ENCODE data around the gene FXYD7. TPM values are rescaled to one million over a fixed set of nuclear protein-coding genes. Genes with fewer than 3 reads are reported as not detected.
A peak's percentile ranks its signal among the peaks of the same experiment; 100 is the strongest.

FXYD7 gene
- polyA plus RNA-seq, 1 donor from 2014 or later = 4.2 TPM

DNA sequence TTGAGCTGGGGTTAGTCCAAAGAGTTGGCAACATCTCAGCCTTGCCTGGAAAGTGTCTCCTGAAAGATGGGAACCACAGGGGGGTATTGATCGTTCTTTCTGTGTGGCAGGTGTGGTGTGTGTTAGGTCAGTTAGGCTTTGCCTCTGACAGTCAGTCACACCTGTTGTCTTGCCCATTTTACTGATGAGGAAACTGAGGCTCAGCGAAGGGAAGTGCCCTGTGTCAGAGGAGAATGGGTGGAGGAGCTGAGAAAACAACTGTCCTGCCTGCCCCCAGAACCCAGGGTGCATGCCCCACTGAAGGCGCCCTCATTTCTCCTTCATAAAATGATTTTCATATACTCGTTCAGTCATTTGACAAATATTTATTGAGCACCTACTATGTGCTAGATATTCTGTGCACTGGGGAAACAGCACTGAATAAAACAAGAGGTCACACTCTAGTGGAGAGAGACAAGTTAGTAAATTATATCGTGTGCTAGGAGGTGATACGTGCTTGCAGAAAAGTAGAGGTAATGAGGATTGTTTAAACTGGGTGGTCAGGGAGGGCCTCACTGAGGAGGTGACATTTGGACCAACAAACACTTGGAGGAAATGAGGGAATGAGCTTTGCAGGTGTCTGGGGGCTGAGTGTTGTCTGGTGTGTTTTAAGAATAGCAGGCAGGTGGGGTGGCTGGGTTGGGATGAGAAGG lies 13.1 kb downstream of the FXYD7 start:
- H3K36me3 Mint-ChIP-seq = peaks cover 6% of the 10 kb centered on the region
- peaks cover 24 to 34% (median 26%) of the 10 kb centered on the region in 3 donors for H3K4me1 Mint-ChIP-seq
- peak overlapping the region; percentile 84 to 100 (median 98) for H3K4me3 Mint-ChIP-seq
- H3K27me3 Mint-ChIP-seq = peaks cover 4% of the 10 kb centered on the region
- H3K27ac Mint-ChIP-seq = peak overlapping the region in 2 of 3 donors; percentile 90 to 97
- no peaks in the 10 kb centered on the region for H3K9me3 Mint-ChIP-seq

- peak overlapping the region in 2 of 3 donors; percentile 90 to 97 for H3K27ac Mint-ChIP-seq
- peaks cover 3% of the 10 kb centered on the region for H3K27me3 Mint-ChIP-seq
- peaks cover 0 to under 1% (median 0%) of the 10 kb centered on the region in 3 donors for H3K9me3 Mint-ChIP-seq
- H3K36me3 Mint-ChIP-seq = peaks cover 10% of the 10 kb centered on the region
- H3K4me1 Mint-ChIP-seq = peaks cover 23 to 39% (median 29%) of the 10 kb centered on the region in 3 donors
- H3K4me3 Mint-ChIP-seq = peak overlapping the region; percentile 25 to 99 (median 90)
These were observed 13.6 kb downstream of the FXYD7 start for GRCh38 chr19:35156673-35157014.

DNA sequence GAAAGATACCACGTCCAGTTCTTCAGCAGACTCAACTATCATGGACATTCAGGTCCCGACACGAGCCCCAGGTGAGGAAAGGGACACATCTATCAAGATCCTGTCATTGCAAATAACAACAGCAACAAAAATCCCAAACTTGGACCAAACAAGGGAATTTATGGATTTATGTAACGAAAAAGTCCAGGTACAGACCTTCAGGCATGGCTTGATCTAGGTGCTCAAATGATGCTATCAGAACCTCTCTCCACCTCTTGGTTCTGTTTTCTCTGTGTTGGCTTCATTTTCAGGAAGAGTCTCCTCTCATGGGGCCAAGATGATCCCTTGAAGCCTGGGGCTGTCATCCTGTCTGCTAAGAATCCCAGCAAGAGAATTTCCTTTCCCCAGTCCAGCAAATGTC lies 14.4 kb downstream of the FXYD7 start:
- Mint-ChIP-seq H3K4me3 (peak overlapping the region in 2 of 4 donors; percentile 52 to 84), H3K36me3 (peaks cover 15% of the 10 kb centered on the region), H3K27me3 (peaks cover 3% of the 10 kb centered on the region), H3K27ac (peak overlapping the region in 1 of 3 donors; percentile 42), H3K9me3 (peaks cover 0 to 2% (median 0%) of the 10 kb centered on the region in 3 donors), H3K4me1 (peaks cover 19 to 35% (median 25%) of the 10 kb centered on the region in 3 donors)

DNA sequence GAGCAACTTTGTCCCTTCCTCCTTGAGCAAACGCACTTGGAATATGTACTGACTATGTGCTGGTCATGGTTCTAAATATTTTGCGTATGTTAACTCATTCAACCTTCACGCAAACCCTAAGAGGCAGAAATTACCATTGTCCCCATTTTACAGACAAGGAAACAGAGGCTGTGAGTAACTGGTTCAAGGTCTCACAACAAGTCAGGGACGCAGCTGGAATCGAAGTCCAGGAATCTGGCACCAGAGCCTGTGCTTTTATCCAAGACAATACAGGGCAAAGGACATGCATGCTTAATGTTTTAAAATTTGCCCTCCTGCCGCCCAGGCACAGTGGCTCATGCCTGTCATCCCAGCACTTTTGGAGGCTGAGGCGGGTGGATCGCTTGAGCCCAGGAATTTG lies 16.6 kb downstream of the FXYD7 start:
- no peaks in the 10 kb centered on the region for H3K27me3 Mint-ChIP-seq
- peak overlapping the region in 1 of 3 donors; percentile 73 for H3K27ac Mint-ChIP-seq
- H3K36me3 Mint-ChIP-seq = peaks cover 20% of the 10 kb centered on the region
- H3K9me3 Mint-ChIP-seq = peaks cover 0 to 2% (median 0%) of the 10 kb centered on the region in 3 donors
- H3K4me1 Mint-ChIP-seq = peaks cover 17 to 32% (median 24%) of the 10 kb centered on the region in 3 donors
- peak overlapping the region in 1 of 4 donors; percentile 44 for H3K4me3 Mint-ChIP-seq

DNA sequence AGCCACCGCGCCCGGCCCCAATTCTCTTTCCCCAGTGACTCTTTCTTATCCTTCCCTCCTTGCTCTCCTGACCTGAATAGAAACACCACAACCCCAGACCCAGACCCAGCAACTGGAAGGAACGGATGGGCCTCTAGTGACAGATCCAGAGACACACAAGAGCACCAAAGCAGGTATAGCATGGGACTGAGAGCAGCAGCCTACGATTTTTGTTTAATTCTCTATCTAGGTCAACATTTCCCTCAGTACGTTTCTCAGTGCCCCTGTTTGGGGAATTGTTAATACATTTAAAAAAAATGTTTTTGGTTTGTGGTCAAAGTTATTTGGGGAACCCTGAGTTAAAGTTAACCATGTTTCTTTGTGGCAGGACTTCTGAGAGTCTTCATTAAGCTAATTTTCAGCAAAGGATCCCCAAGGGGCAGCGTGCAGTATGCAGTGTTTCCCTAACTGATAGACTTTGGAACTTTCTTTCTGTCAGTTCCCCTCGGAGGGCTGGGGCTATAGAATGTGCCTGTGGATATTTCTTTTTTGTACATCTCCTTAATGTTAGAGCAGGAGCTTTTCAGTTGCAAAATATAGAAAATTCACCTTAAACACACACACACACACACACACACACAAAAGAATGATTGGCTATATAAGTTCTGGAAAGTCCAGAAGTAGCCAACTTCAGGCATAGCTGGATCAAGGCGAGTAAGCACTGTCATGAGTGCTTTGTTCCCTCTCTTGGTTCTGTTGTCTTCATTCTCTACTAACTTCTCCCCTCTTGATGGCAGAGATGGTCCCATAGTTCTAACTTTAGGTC lies 17.8 kb downstream of the FXYD7 start:
- Mint-ChIP-seq H3K9me3 (peaks cover 0 to 2% (median 0%) of the 10 kb centered on the region in 3 donors), H3K4me1 (peaks cover 11 to 31% (median 21%) of the 10 kb centered on the region in 3 donors), H3K4me3 (peak overlapping the region in 3 of 4 donors; percentile 5 to 60 (median 28)), H3K27ac (peak overlapping the region in 2 of 3 donors; percentile 9 to 77), H3K27me3 (no peaks in the 10 kb centered on the region), H3K36me3 (peaks cover 23% of the 10 kb centered on the region)

- H3K4me1 Mint-ChIP-seq = peaks cover 7 to 28% (median 16%) of the 10 kb centered on the region in 3 donors
- H3K36me3 Mint-ChIP-seq = peaks cover 25% of the 10 kb centered on the region
- peak overlapping the region in 2 of 3 donors; percentile 69 to 77 for H3K27ac Mint-ChIP-seq
- H3K4me3 Mint-ChIP-seq = peak overlapping the region in 2 of 4 donors; percentile 28 to 60
- peaks cover 0 to 2% (median 1%) of the 10 kb centered on the region in 3 donors for H3K9me3 Mint-ChIP-seq
- H3K27me3 Mint-ChIP-seq = no peaks in the 10 kb centered on the region
These were observed 18.3 kb downstream of the FXYD7 start for GRCh38 chr19:35161434-35161743.

- Mint-ChIP-seq H3K27ac (peak overlapping the region in 1 of 3 donors; percentile 42), H3K27me3 (no peaks in the 10 kb centered on the region), H3K4me3 (peak overlapping the region in 1 of 4 donors; percentile 43), H3K9me3 (peaks cover 0 to 3% (median 3%) of the 10 kb centered on the region in 3 donors), H3K36me3 (peaks cover 27% of the 10 kb centered on the region), H3K4me1 (peaks cover 12 to 36% (median 23%) of the 10 kb centered on the region in 3 donors)
These were observed 19.6 kb downstream of the FXYD7 start for GRCh38 chr19:35162471-35163326.

DNA sequence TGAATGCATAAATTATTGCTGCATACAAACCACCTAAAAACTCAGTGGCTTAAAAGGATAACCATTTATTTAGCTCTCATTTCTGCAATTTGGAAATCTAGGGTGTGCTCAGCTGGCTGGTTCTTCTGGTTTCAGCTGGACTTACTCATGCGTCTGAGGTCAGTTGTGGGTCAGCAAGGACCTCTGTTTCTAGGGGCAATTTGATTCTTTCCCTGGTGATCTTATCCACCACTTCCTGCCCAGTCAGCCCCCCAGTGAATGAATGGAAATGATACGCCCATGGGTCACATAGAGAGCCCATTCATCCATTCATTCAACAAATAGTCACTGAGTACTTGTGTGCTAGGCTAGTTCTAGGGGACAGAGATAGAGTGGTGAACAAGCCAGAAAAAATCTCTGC lies 21.4 kb downstream of the FXYD7 start:
- H3K27ac Mint-ChIP-seq = peak overlapping the region in 1 of 3 donors; percentile 76
- H3K9me3 Mint-ChIP-seq = peaks cover 0 to 3% (median 3%) of the 10 kb centered on the region in 3 donors
- no peaks in the 10 kb centered on the region for H3K27me3 Mint-ChIP-seq
- no peak overlapping the region for H3K4me3 Mint-ChIP-seq
- H3K4me1 Mint-ChIP-seq = peaks cover 11 to 33% (median 15%) of the 10 kb centered on the region in 3 donors
- peaks cover 28% of the 10 kb centered on the region for H3K36me3 Mint-ChIP-seq

GRCh38 chr19:35165200-35166058 lies 22.4 kb downstream of the FXYD7 start:
- Mint-ChIP-seq H3K4me1 (peaks cover 10 to 33% (median 13%) of the 10 kb centered on the region in 3 donors), H3K9me3 (peaks cover 0 to 3% (median 3%) of the 10 kb centered on the region in 3 donors), H3K36me3 (peaks cover 30% of the 10 kb centered on the region), H3K4me3 (peak overlapping the region in 1 of 4 donors; percentile 28), H3K27me3 (no peaks in the 10 kb centered on the region), H3K27ac (peak overlapping the region in 1 of 3 donors; percentile 53)

GRCh38 chr19:35166100-35167063 lies 23.3 kb downstream of the FXYD7 start:
- H3K4me3 Mint-ChIP-seq = peak overlapping the region in 2 of 4 donors; percentile 20 to 39
- peaks cover 25% of the 10 kb centered on the region for H3K36me3 Mint-ChIP-seq
- H3K4me1 Mint-ChIP-seq = peaks cover 10 to 28% (median 11%) of the 10 kb centered on the region in 3 donors
- H3K9me3 Mint-ChIP-seq = peaks cover 0 to 3% (median 3%) of the 10 kb centered on the region in 3 donors
- peak overlapping the region in 2 of 3 donors; percentile 69 to 92 for H3K27ac Mint-ChIP-seq
- H3K27me3 Mint-ChIP-seq = no peaks in the 10 kb centered on the region

DNA sequence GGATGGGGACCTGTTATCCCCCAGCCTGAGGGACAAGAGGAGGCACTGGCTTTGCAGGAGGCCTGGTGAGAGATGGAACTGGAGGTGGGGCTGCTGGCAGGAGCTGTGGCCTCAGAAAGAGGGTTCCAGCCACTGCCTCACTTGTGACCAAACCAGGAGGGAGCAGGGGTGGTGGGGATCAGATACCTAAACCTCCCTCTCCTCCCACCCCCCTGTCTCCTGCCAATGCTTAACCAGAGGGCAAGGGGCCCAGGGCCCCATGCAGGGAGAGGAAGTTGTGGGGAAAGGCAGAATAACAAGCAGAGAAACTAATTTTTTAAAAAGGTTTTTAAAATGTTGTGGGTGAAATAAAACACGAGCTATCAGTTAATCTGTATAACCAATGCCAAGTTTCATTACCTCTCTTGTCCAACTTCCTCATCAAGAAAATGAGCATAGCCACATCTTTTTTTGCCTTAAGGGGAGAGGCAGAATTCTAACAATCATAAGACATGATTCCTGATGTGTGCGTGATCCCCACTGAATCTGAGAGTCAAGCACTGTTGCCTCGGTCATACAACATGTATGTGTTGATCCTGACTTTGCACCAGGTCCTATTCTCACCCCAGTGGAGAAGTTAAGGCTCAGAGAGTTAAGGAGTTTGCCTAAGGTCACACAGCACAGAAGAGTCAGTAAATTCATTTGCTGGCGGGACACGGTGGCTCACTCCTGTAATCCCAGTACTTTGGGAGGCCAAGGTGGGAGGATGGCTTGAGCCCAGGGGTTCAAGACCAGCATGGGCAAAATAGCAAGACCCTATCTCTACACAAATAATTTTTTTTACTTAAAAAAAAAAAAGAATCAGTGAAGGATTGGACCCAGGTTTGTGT lies 24.4 kb downstream of the FXYD7 start:
- Mint-ChIP-seq H3K27ac (peak overlapping the region; percentile 2 to 92 (median 92)), H3K9me3 (peaks cover 0 to 3% (median 1%) of the 10 kb centered on the region in 3 donors), H3K36me3 (peaks cover 21% of the 10 kb centered on the region), H3K4me1 (peaks cover 14 to 30% (median 16%) of the 10 kb centered on the region in 3 donors), H3K27me3 (no peaks in the 10 kb centered on the region), H3K4me3 (peak overlapping the region in 1 of 4 donors; percentile 11)

- H3K4me1 Mint-ChIP-seq = peaks cover 14 to 30% (median 16%) of the 10 kb centered on the region in 3 donors
- peak overlapping the region in 2 of 3 donors; percentile 83 to 92 for H3K27ac Mint-ChIP-seq
- no peak overlapping the region for H3K4me3 Mint-ChIP-seq
- peaks cover 18% of the 10 kb centered on the region for H3K36me3 Mint-ChIP-seq
- H3K9me3 Mint-ChIP-seq = peaks cover 0 to 3% (median 1%) of the 10 kb centered on the region in 3 donors
- no peaks in the 10 kb centered on the region for H3K27me3 Mint-ChIP-seq
These were observed 25.1 kb downstream of the FXYD7 start for GRCh38 chr19:35168196-35168595.
